GM23248 (cell line): Measurements from ENCODE around the gene PRPSAP1. TPM values are rescaled to one million over a fixed set of nuclear protein-coding genes. Genes with fewer than 3 reads are reported as not detected.

ENCODE experiments used
- DNase-seq: peaks from one replicate; pipeline ENCODE4 v3.0.0-alpha.2; 2015
- H2AFZ ChIP-seq: fragments of 200-600 bp; sonication (generic); 2 replicates; pipeline ENCODE4 v1.6.1; 2016; ENCODE audit warnings: antibody characterized with exemption
- H3F3A ChIP-seq: fragments of 200-600 bp; sonication (generic); 2 replicates; pipeline ENCODE4 v1.6.1; 2016; ENCODE audit warnings: mild to moderate bottlenecking, antibody characterized with exemption, mixed run types; ENCODE audit not compliant: insufficient read depth
- H3K27ac ChIP-seq: fragments of 200-600 bp; sonication (generic); 2 replicates; pipeline ENCODE4 v1.5.1; 2016; ENCODE audit warnings: mild to moderate bottlenecking
- H3K27me3 ChIP-seq: fragments of 200-600 bp; sonication (generic); replicated peaks from 2 replicates; pipeline ENCODE4 v1.6.1; 2016; ENCODE audit warnings: mild to moderate bottlenecking; ENCODE audit not compliant: insufficient read depth
- H3K36me3 ChIP-seq: fragments of 200-600 bp; sonication (generic); 2 replicates; pipeline ENCODE4 v1.6.1; 2016; ENCODE audit warnings: low read depth, mild to moderate bottlenecking
- H3K4me1 ChIP-seq: fragments of 200-600 bp; sonication (generic); 2 replicates; pipeline ENCODE4 v1.6.1; 2016; ENCODE audit warnings: mild to moderate bottlenecking; ENCODE audit not compliant: insufficient read depth
- H3K4me2 ChIP-seq: fragments of 200-600 bp; sonication (generic); one replicate; pipeline ENCODE4 v1.6.1; 2016; ENCODE audit warnings: mild to moderate bottlenecking; ENCODE audit not compliant: unreplicated experiment
- H3K4me3 ChIP-seq: fragments of 200-600 bp; sonication (generic); 2 replicates; pipeline ENCODE4 v1.5.1; 2016; ENCODE audit warnings: mild to moderate bottlenecking
- H3K79me2 ChIP-seq: fragments of 200-600 bp; sonication (generic); 2 replicates; pipeline ENCODE4 v1.6.1; 2016; ENCODE audit warnings: mild to moderate bottlenecking; ENCODE audit not compliant: insufficient read depth
- H3K9ac ChIP-seq: fragments of 200-600 bp; sonication (generic); 2 replicates; pipeline ENCODE4 v1.6.1; 2016; ENCODE audit warnings: mild to moderate bottlenecking
- H3K9me2 ChIP-seq: fragments of 200-600 bp; sonication (generic); 2 replicates; pipeline ENCODE4 v1.6.1; 2016; ENCODE audit warnings: mixed run types, mild to moderate bottlenecking, moderate library complexity; ENCODE audit not compliant: insufficient read depth
- H3K9me3 ChIP-seq: fragments of 200-600 bp; sonication (generic); one replicate; pipeline ENCODE4 v1.6.1; 2017; ENCODE audit warnings: low read depth
- H4K20me1 ChIP-seq: fragments of 200-600 bp; sonication (generic); 2 replicates; pipeline ENCODE4 v1.6.0; 2016; ENCODE audit not compliant: insufficient read depth
- EZH2 ChIP-seq: fragments of 200-600 bp; sonication (generic); IDR thresholded peaks from 2 replicates; pipeline ENCODE4 v1.6.1; 2018; ENCODE audit warnings: antibody characterized with exemption, mild to moderate bottlenecking; ENCODE audit not compliant: insufficient read depth, poor library complexity, severe bottlenecking
- EZH2phosphoT487 ChIP-seq: fragments of 200-600 bp; sonication (generic); IDR thresholded peaks from 2 replicates; pipeline ENCODE4 v1.6.1; 2018; ENCODE audit warnings: antibody characterized with exemption, moderate library complexity, mild to moderate bottlenecking, low read depth; ENCODE audit not compliant: insufficient read depth
- WGBS, 2 experiments: methylation state at CpG; one replicate each; pipeline ENCODE4 v1.1.6; 2015 to 2017; ENCODE audit warnings: low lambda C conversion rate in 2 of 2, low coverage in 1 of 2; ENCODE audit errors: missing lambda C conversion rate in 2 of 2; 5-methylcytosine and 5-hydroxymethylcytosine counted together
- in situ Hi-C: fragments of 300-500 bp; cut with MboI; formaldehyde crosslinking; loops from 2 replicates; pipeline ENCODE4 v1.15.0; 2020
- polyA plus RNA-seq: library from polyadenylated mRNA; unstranded; fragments of >200 nt; fragmentation: Nextera tagmentation; extraction: Ambion mirVana; gene quantifications from 2 replicates; pipeline ENCODE4 v1.2.1, GENCODE V29; 2016
- total RNA-seq: library from RNA; depleted of rRNA; stranded (reverse); fragments of >200 nt; shearing (Covaris generic); gene quantifications from 2 replicates; pipeline ENCODE4 v1.2.3, GENCODE V29; 2014; rRNA removed

The PRPSAP1 gene, protein sequence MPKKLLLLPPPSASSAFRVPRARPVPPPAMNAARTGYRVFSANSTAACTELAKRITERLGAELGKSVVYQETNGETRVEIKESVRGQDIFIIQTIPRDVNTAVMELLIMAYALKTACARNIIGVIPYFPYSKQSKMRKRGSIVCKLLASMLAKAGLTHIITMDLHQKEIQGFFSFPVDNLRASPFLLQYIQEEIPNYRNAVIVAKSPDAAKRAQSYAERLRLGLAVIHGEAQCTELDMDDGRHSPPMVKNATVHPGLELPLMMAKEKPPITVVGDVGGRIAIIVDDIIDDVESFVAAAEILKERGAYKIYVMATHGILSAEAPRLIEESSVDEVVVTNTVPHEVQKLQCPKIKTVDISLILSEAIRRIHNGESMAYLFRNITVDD
- total RNA-seq (44.5 and 53.2 TPM in 2 replicates), polyA plus RNA-seq (55.1 and 56.5 TPM in 2 replicates)

- Histone ChIP-seq H3K27me3 (no peaks in the 10 kb centered on the region), H4K20me1 (no peaks in the 10 kb centered on the region), H2AFZ (peak within 1 kb of the TSS; percentile 94), H3K9ac (peak within 1 kb of the TSS; percentile 93), H3K79me2 (peaks cover 44% of the 10 kb centered on the region), H3K4me1 (peaks cover 6% of the 10 kb centered on the region; the same call in 1 of the 2 replicates), H3K9me2 (no peaks in the 10 kb centered on the region), H3K4me2 (peak within 1 kb of the TSS; percentile 96), H3K27ac (peak within 1 kb of the TSS; percentile 86), H3K4me3 (peak within 1 kb of the TSS; percentile 84), H3K36me3 (no peaks in the 10 kb centered on the region), H3F3A (no peaks in the 10 kb centered on the region; the same call in 1 of the 2 replicates), H3K9me3 (no peaks in the 10 kb centered on the region)
- in situ Hi-C loops: no loop called here
- TF ChIP-seq EZH2: no peak
- peak; percentile 98 for DNase-seq
- WGBS, 2 experiments: 1% methylated on average over 29 to 67 of the region's 75 CpGs
Observed at GRCh38 chr17:76353599-76354316, at the start of gene PRPSAP1. Gene PRPSAP1 (minus strand): TSS chr17:76353916. CDS start chr17:76353703, 213 bp downstream.

DNA sequence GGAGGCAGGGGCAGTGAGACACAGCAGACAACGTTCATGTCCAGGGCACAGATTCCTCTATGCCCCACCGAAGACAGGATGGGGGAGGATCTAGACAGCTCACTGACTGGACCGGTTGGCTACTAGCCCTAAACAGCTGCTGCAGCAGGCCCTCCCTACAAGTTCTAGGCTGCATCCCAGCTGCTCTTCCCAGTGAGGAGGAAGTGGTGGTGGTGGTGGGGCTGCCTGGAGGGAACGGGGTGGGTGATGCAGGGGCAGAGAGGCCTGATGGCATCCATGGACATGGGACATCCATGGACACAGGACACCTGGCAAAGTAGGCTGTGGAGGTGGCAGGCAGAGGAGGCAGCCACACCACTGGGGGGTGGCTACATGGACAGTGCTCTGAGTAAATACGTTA lies 49.0 kb upstream of the PRPSAP1 start:
- no peaks in the 10 kb centered on the region for H4K20me1 ChIP-seq
- in situ Hi-C loops: no loop called here
- WGBS, 2 experiments: 64% methylated on average over 5 of the region's 5 CpGs
- H3K4me3 ChIP-seq: no peak overlapping the region
- DNase-seq: no peak
- no peak overlapping the region for H2AFZ ChIP-seq
- H3K27ac ChIP-seq: no peak overlapping the region
- no peaks in the 10 kb centered on the region for H3K4me1 ChIP-seq
- no peaks in the 10 kb centered on the region for H3K27me3 ChIP-seq
- TF ChIP-seq EZH2 (no peak), EZH2phosphoT487 (no peak)
- H3F3A ChIP-seq: no peaks in the 10 kb centered on the region
- H3K4me2 ChIP-seq: no peak overlapping the region
- H3K9me3 ChIP-seq: no peaks in the 10 kb centered on the region
- H3K36me3 ChIP-seq: peaks cover 10% of the 10 kb centered on the region; the same call in 1 of the 2 replicates
- peaks cover 14% of the 10 kb centered on the region for H3K79me2 ChIP-seq
- H3K9ac ChIP-seq: no peak overlapping the region
- no peaks in the 10 kb centered on the region for H3K9me2 ChIP-seq

DNA sequence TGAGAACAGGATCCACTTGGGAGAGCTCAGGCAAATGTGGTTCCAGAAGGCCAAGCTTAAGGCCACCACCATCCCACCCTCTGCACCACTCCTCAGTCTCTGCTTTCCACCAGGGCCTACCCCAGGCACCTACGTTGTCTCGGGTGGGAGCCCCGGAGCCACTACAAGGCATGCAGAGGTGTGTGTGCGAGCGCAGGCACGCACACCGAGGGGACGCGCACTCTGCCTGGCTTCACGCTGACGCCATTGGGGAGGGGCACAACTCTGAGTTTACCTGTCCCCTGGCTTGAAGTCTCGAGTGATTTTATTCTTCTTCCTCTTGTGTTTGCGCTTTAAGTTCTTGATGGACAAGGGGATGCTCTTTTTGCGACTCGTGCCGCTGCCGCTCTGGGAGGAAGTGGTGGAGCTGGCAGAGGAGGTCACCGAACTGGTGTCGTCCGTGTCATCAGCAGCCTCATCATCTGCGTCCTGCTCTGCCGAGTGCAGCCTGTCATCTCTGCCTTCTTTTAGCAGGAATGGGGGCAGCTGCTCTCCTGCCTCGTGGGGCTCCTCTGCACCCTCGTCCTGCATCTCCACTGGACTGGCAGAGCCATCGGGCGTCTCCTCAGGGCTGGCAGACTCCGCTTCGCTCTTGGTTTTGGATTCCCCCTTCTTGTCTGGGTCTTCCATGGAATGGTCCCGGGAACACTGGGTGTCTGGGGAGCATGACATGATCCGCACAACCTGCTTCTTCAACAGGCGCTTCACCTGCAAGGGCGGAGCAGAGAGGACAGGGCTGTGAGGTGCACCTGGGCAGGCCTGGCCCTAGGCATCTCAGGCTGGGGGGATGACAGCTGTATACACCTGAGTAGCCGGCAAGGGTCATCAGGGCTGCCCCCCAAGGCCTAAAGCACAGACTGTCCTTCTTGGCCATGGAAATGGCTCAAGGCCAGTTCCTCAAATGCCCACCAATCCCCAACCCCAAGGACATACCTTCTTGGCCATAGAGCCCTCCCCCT lies 45.8 kb upstream of the PRPSAP1 start:
- Histone ChIP-seq H3K27ac (no peak overlapping the region), H3K36me3 (peaks cover 11% of the 10 kb centered on the region; the same call in 1 of the 2 replicates), H3K4me3 (no peak overlapping the region), H3K4me1 (no peaks in the 10 kb centered on the region), H4K20me1 (no peaks in the 10 kb centered on the region), H3K79me2 (no peaks in the 10 kb centered on the region), H2AFZ (no peak overlapping the region), H3K9me3 (no peaks in the 10 kb centered on the region), H3K9ac (no peak overlapping the region), H3K9me2 (no peaks in the 10 kb centered on the region), H3K4me2 (no peak overlapping the region), H3K27me3 (no peaks in the 10 kb centered on the region), H3F3A (no peaks in the 10 kb centered on the region)
- in situ Hi-C loops: loop anchor here (5.0 kb wide), 1 partner anchor 97 kb away; no protein-coding TSS in a partner anchor
- TF ChIP-seq EZH2phosphoT487 (no peak), EZH2 (no peak)
- WGBS, 2 experiments: 89 to 91% methylated on average over 33 of the region's 33 CpGs
- no peak for DNase-seq
